HG03354 (cell line): ENCODE measurements around the gene NFATC2IP.
"Not testable (repeated sequence)": the region's sequence is repeated elsewhere in the genome, so short reads cannot be mapped to it uniquely, and the experiment has no call there.

Experiments used
- ATAC-seq: cut with Tn5 transposase; IDR thresholded peaks from one replicate; pipeline ENCODE4 v1.9.1; 2021; ENCODE audit warnings: mild to moderate bottlenecking; ENCODE audit not compliant: unreplicated experiment, poor library complexity, severe bottlenecking

Gene NFATC2IP

DNA sequence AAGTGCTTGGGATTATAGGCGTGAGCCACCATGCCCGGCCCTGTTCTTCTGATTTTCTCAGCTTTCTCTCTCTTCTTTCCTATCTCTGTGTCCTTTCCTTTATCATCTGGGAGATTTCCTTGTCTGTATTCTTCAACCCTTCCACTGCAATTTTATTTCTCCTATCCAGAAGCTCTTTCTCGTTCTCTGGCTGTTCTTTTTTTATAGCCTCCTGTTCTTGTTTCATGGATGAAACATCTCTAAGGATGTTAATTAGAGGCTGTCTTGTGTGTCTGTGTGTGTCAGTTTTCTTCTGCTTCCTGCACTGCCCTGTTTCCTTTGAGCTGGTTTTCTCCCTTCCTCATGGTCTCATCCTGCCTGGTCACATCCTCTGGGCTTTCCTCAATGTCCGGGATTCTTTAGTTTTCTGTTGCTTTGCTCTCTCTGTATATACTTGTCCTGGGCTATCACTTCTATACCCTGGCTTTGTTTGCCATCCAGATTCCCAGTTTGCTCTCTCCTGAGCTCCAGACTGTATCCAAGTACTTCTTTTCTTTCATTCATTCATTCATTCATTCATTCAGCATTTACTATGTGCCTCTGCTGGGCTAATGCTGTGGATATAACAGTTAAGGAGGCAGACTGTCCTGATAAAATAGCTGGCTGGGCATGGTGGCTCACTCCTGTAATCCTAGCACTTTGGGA is 36.6 kb downstream of the NFATC2IP start:
- ATAC-seq, result no peak

DNA sequence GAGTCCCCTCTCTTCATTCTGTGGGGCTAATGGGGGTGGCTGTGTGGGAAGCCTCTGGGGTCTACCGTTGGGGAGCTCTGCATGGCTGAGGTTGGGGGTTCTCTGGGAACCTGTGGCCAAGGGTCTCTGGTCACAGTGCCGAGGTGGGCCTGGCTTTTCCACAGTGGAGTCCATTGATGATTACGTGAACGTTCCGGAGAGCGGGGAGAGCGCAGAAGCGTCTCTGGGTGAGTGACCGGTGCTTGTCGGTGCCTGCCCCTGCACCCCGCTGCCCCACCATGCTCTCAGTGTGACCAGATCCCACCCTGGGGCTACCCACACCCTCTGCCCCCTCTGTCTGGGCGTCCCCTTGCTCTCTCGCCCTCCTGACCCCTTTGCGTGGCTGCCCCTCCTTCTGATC is 38.6 kb downstream of the NFATC2IP start:
- ATAC-seq, result no peak

- ATAC-seq, result no peak
Observed at GRCh38 chr16:28990375-28991040, 39.8 kb downstream of the NFATC2IP start.

- ATAC-seq, result no peak
Observed at GRCh38 chr16:28991687-28992086, 41.0 kb downstream of the NFATC2IP start.

DNA sequence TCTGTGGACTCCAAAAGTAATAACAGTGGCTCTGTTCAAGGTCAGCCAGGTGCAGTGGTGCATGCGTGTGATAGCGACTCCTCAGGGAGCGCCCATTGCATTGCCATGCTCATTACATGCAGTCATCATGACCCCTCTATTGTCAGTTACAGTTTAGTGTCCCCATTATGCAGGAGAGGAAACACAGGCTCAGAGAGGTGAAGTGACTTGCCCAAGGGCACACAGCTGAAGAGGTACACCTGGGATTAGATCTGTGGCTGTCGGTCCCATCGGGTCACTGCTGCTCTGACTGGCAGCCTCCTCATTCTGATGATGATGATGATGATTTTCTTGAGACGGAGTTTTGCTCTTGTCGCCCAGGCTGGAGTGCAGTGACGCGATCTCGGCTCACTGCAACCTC is 41.8 kb downstream of the NFATC2IP start:
- ATAC-seq, result no peak

DNA sequence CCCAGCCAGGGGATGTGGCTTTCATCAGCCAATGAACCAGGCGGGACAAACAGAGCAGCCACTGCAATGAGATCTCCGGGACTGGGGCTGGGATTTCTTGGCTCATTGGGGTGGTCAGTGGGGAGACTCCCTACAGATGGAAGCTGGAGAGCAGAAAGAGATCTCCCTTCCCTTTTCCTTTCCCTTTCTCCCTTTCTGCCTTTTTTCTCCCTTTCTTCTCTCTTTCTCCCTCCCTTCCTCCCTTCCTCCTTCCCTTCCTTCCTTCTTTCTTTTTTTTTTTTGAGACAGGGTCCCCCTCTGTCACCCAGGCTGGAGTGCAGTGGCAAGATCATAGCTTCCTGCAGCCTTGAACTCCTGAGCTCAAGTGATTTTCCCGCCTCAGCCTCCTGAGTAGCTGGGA is 48.1 kb downstream of the NFATC2IP start:
- no peak for ATAC-seq

GRCh38 chr16:28999577-28999976 is 48.8 kb downstream of the NFATC2IP start:
- ATAC-seq, result no peak

- ATAC-seq, result no peak
Observed at GRCh38 chr16:29000019-29000418, 49.3 kb downstream of the NFATC2IP start.

DNA sequence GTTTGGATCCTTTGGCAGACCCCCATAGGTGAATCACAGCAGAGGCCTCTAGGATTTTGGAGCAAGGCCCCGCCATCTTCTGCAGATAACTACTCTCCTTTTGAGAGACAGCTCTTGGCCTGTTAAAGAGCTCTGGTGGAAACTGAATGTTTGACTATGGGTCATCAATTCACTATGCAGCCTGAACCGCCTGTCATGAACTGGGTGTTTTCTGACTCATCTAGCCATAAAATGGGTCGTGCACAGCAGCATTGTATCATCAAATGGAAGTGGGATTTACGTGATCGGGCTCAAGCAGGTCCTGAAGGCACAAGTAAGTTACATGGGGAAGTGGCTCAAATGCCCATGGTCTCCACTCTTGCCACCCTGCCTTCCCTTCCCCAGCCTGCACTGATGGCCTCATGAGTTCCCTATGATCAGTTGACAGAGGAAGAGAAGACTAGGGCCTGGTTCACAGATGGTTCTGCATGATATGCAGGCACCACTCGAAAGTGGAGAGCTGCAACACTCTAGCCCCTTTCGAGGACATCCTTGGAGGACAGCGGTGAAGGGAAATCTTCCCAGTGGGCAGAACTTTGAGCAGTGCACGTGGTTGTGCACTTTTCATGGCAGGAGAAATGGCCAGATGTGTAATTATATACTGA is 53.9 kb downstream of the NFATC2IP start:
- not testable (repeated sequence) for ATAC-seq

- no peak for ATAC-seq
Observed at GRCh38 chr16:29007730-29008593, 57.2 kb downstream of the NFATC2IP start.

DNA sequence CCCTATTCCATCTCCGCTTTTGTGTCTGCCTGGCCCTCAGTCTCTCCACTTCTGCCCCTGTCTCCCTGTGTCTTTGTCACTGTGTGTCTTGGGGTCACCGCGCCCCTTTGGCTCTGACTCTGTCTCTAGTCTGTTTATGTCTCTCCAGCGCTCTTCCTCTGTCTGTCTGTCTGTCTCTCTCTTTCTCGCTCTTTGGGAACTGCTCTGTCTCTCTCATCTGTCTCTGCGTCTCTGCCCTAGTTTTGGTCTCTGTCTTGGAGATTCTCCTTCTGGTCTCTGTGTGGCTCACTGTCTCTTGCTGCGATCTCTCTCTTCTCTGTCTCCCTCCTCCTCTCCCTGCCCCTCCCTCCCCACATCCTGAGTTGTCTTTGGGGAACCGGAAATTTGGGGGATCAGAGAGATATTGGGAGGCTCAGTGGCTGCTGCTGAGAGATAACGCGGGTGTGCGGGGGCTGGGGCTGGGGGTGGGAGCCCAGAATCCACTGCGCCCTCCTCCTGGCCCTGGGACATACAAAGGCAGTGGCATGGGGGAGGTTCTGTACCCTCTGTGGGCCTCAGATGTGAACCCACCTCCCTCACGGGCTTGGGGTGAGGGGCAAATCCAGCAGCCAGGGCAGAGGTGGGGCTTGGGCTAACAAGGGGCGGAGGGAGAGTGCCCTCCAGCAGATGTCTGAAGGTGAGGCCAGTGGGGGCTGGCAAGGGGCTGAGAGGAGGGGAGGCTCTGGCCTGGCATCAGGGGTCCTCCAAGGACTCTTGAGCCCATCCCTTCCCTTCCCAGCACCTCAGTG is 58.5 kb downstream of the NFATC2IP start:
- no peak for ATAC-seq

DNA sequence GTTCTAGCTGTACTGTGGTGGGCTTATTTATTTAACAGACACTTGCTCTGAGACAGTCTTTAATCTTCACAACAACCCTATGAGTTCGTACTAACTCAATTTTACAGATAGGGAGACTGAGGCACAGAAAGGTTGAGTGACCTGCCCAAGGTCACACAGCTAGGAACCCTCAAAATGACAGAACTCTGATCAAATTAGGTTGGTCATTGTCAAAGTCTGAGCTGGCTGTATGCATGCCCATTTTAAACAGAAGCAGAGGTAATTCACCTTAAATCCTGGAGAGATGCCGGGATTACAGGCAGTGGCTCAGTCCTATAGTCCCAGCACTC is 59.1 kb downstream of the NFATC2IP start:
- no peak for ATAC-seq

- no peak for ATAC-seq
Observed at GRCh38 chr16:29011112-29011511, 60.4 kb downstream of the NFATC2IP start.

GRCh38 chr16:29011851-29012250 is 61.1 kb downstream of the NFATC2IP start:
- no peak for ATAC-seq

DNA sequence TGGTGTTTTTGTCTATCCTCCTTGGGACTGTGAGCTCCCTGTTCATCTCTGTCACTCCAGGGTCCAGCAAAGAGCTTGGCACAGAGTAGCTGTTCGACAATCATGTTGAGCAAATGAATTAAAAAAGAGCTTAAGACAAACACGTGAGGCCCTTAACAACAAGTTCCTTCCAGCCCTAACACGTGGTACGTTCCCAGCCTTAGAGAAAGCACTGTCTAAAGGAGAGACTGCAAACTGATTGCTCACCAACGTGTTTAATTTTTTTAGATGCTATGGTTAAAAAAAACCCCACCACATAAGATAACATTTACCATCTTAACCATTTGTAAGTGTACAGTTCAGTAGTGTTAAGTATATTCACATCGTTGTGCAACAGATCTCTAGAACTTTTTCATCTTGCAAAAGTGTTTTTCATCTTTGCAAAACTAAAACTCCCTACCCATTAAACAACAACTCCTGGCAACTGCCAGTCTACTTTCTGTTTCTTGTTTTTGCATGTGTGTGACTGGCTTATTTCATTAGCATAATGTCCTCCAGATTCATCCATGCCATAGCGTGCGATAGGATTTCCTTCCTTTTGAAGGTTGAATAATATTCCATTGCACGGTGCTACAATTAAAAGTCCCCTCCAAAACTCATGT is 62.3 kb downstream of the NFATC2IP start:
- no peak for ATAC-seq

GRCh38 chr16:29014561-29015069 is 63.9 kb downstream of the NFATC2IP start:
- ATAC-seq, result no peak
